DND-41 (cell line): ENCODE measurements around the gene SHC2.

ENCODE experiments used
- ATAC-seq: fragments of 200-7000 bp; cut with Tn5 transposase; 3 replicates; pipeline ENCODE4 v1.9.1; 2021; ENCODE audit warnings: low read depth; ENCODE audit not compliant: insufficient read depth
- DNase-seq: peaks from one replicate; pipeline ENCODE4 v3.0.0-alpha.2; 2020
- H2AFZ ChIP-seq: 2 replicates; pipeline ENCODE4 v1.6.0; 2012; ENCODE audit warnings: low read depth, low read length
- H3K27ac ChIP-seq: 2 replicates; pipeline ENCODE4 v1.5.1; 2012; ENCODE audit warnings: low read length, inconsistent platforms
- H3K27me3 ChIP-seq: fragments of 200-600 bp; sonication (generic); 2 replicates; pipeline ENCODE4 v1.6.0; 2012; ENCODE audit warnings: low read length, mild to moderate bottlenecking, inconsistent platforms; ENCODE audit not compliant: insufficient read depth, poor library complexity
- H3K36me3 ChIP-seq: 2 replicates; pipeline ENCODE4 v1.5.1; 2012; ENCODE audit warnings: low read length, inconsistent platforms; ENCODE audit not compliant: insufficient read depth
- H3K4me1 ChIP-seq: 2 replicates; pipeline ENCODE4 v1.5.1; 2012; ENCODE audit warnings: mild to moderate bottlenecking, low read length; ENCODE audit not compliant: insufficient read depth
- H3K4me2 ChIP-seq: 2 replicates; pipeline ENCODE4 v1.6.0; 2012; ENCODE audit warnings: mild to moderate bottlenecking, moderate library complexity, low read length, inconsistent platforms; ENCODE audit not compliant: insufficient read depth
- H3K4me3 ChIP-seq, 2 experiments: fragments of 200-600 bp in 1 of 2; shearing (Covaris generic) in 1 of 2; 2 replicates each; pipeline ENCODE4 v1.5.1; 2012 to 2016; ENCODE audit warnings: inconsistent platforms in 2 of 2, low read length in 2 of 2, mild to moderate bottlenecking in 2 of 2, low read depth in 1 of 2, moderate library complexity in 1 of 2
- H3K79me2 ChIP-seq: 2 replicates; pipeline ENCODE4 v1.6.0; 2012; ENCODE audit warnings: low read length, inconsistent platforms; ENCODE audit not compliant: insufficient read depth
- H3K9ac ChIP-seq: 2 replicates; pipeline ENCODE4 v1.6.0; 2012; ENCODE audit warnings: low read depth, mild to moderate bottlenecking, inconsistent platforms, low read length, moderate library complexity
- H3K9me3 ChIP-seq: 2 replicates; pipeline ENCODE4 v1.5.1; 2012; ENCODE audit warnings: low read length, moderate library complexity, mild to moderate bottlenecking, inconsistent platforms; ENCODE audit not compliant: insufficient read depth, severe bottlenecking
- H4K20me1 ChIP-seq: 2 replicates; pipeline ENCODE4 v1.6.0; 2012; ENCODE audit warnings: low read length; ENCODE audit not compliant: insufficient read depth
- EZH2 ChIP-seq: IDR thresholded peaks from 3 replicates; pipeline ENCODE4 v1.6.1; 2012; ENCODE audit warnings: borderline replicate concordance, low read depth, mild to moderate bottlenecking, moderate library complexity, low read length, inconsistent platforms; ENCODE audit not compliant: severe bottlenecking
- TF ChIP-seq, protein P1 (sequence below): IDR thresholded peaks from 2 replicates; pipeline ENCODE4 v1.5.1; 2012; ENCODE audit warnings: borderline replicate concordance, low read length, moderate library complexity, mild to moderate bottlenecking; ENCODE audit not compliant: poor library complexity, severe bottlenecking; ENCODE audit errors: extremely low read depth

Gene SHC2

DNA sequence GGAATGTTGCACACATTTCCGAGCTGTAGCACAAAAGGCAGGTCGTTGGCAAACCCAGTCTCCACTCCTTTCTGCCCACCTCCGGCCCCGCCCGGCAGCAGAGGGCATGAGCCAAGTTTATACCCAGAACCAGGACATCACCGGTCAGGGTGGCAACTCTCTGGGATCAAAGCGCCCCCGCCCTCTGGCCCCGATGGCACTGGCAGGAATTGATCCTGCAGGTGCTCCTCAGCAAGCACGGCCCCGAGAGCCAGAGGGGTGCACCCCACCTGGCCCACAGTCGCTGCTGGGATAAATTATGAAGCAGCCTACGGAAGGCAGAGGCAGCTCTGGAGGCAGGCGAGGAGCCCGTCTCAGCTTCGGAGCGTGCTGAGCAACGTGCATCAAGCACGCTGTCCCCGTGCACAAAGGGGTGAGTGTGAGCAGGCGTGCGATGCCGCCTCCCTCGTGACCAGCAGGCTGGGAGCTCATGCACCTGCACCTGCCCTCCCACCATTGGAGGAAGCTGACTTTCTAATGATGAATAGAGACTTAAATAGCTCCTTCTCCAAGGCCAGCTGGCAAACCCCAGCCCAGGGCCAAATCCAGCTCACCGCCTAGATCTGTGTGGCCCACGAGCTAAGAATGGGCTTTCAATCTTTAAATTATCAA is 25.7 kb downstream of the SHC2 start:
- DNase-seq: no peak
- H2AFZ ChIP-seq: no peak overlapping the region
- no peaks in the 10 kb centered on the region for H3K79me2 ChIP-seq
- no peak overlapping the region for H3K9ac ChIP-seq
- TF ChIP-seq, protein P1, sequence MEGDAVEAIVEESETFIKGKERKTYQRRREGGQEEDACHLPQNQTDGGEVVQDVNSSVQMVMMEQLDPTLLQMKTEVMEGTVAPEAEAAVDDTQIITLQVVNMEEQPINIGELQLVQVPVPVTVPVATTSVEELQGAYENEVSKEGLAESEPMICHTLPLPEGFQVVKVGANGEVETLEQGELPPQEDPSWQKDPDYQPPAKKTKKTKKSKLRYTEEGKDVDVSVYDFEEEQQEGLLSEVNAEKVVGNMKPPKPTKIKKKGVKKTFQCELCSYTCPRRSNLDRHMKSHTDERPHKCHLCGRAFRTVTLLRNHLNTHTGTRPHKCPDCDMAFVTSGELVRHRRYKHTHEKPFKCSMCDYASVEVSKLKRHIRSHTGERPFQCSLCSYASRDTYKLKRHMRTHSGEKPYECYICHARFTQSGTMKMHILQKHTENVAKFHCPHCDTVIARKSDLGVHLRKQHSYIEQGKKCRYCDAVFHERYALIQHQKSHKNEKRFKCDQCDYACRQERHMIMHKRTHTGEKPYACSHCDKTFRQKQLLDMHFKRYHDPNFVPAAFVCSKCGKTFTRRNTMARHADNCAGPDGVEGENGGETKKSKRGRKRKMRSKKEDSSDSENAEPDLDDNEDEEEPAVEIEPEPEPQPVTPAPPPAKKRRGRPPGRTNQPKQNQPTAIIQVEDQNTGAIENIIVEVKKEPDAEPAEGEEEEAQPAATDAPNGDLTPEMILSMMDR: no peak
- no peak for TF ChIP-seq EZH2
- no peak overlapping the region for H3K27ac ChIP-seq
- H3K9me3 ChIP-seq: no peaks in the 10 kb centered on the region
- H3K4me1 ChIP-seq: no peaks in the 10 kb centered on the region
- no peak overlapping the region for H3K4me3 ChIP-seq
- ATAC-seq: no peak
- H4K20me1 ChIP-seq: no peaks in the 10 kb centered on the region; the same call in 1 of the 2 replicates
- H3K27me3 ChIP-seq: no peaks in the 10 kb centered on the region
- H3K36me3 ChIP-seq: no peaks in the 10 kb centered on the region
- H3K4me2 ChIP-seq: no peak overlapping the region

DNA sequence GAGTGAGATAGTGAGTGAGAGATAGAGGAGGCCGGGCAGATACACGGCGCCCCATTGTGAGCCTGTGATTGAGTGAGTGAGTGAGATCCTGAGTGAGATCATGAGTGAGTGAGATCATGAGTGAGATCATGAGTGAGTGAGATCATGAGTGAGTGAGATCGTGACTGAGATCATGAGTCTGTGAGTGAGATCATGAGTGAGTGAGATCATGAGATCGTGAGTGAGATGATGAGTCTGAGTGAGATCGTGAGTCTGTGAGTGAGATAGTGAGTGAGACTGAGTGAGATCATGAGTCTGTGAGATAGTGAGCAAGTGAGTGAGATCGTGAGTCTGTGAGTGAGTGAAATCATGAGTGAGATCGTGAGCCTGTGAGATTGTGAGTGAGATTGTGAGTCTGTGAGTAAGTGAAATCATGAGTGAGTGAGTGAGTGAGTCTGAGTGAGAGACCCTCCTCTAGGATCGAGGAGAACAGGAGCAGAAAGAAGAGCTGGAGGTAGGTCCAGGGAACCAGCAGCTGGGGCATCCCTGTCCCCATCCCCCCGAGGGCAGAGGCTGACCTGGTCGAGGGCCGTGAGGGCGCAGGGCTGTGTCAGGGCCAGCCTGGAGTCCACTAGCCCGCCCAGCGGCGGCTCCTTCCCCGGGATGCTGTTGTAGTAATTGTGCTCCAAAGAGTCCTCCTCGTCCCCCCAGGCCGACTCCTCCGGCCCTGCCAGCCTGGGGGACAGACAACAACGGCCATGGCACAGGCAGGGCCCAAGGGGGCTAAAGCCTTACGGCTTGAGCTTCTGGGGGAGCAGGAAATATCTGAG is 26.5 kb downstream of the SHC2 start:
- no peaks in the 10 kb centered on the region for H3K9me3 ChIP-seq
- H3K27me3 ChIP-seq: no peaks in the 10 kb centered on the region
- no peaks in the 10 kb centered on the region; the same call in 1 of the 2 replicates for H4K20me1 ChIP-seq
- no peak for ATAC-seq
- no peak overlapping the region for H3K4me2 ChIP-seq
- H3K27ac ChIP-seq: no peak overlapping the region
- H3K4me3 ChIP-seq: no peak overlapping the region
- H3K79me2 ChIP-seq: no peaks in the 10 kb centered on the region
- H3K36me3 ChIP-seq: no peaks in the 10 kb centered on the region
- TF ChIP-seq, protein P1: no peak
- TF ChIP-seq EZH2: no peak
- no peaks in the 10 kb centered on the region for H3K4me1 ChIP-seq
- no peak overlapping the region for H3K9ac ChIP-seq
- DNase-seq: no peak
- no peak overlapping the region for H2AFZ ChIP-seq

DNA sequence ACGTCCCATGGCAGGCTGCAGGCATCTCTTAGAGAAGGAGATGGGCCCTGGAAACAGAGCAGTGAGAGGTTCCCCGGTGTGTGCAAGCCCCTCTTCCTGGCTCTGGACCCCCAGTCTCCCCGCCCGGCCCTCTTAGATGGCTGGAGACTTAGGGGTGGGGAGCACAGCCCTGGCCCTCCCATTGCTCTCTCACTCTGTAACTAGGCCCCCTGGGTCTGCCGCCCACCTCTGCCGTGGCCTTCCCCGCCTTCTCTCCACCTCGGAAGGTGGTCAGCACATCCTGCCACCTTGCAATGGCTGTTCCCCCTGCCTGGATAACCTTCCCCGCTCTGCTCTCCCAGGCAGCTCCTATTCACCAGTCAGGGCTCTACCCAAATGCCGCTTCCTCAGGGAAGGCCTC is 30.1 kb downstream of the SHC2 start:
- H3K4me3 ChIP-seq: no peak overlapping the region
- H3K27ac ChIP-seq: no peak overlapping the region
- H3K9me3 ChIP-seq: no peaks in the 10 kb centered on the region
- H4K20me1 ChIP-seq: no peaks in the 10 kb centered on the region
- ATAC-seq: no peak
- no peak overlapping the region for H3K4me2 ChIP-seq
- H3K4me1 ChIP-seq: no peaks in the 10 kb centered on the region
- no peaks in the 10 kb centered on the region for H3K27me3 ChIP-seq
- no peaks in the 10 kb centered on the region for H3K79me2 ChIP-seq
- H3K9ac ChIP-seq: no peak overlapping the region
- no peak overlapping the region for H2AFZ ChIP-seq
- TF ChIP-seq, protein P1: no peak
- TF ChIP-seq EZH2: no peak
- H3K36me3 ChIP-seq: no peaks in the 10 kb centered on the region
- no peak for DNase-seq
